GM12873 (cell line): Measurements from ENCODE around the gene SLC25A45.

ENCODE experiments used
- TF ChIP-seq, protein P1 (sequence below): IDR thresholded peaks from 2 replicates; pipeline ENCODE4 v1.5.1; 2012; ENCODE audit warnings: low read depth, mild to moderate bottlenecking, moderate library complexity, low read length, control low read depth; ENCODE audit not compliant: insufficient read depth; ENCODE audit errors: missing control alignments

The SLC25A45 gene

GRCh38 chr11:65325435-65325834, 57.0 kb downstream of the SLC25A45 start:
- TF ChIP-seq, protein P1, sequence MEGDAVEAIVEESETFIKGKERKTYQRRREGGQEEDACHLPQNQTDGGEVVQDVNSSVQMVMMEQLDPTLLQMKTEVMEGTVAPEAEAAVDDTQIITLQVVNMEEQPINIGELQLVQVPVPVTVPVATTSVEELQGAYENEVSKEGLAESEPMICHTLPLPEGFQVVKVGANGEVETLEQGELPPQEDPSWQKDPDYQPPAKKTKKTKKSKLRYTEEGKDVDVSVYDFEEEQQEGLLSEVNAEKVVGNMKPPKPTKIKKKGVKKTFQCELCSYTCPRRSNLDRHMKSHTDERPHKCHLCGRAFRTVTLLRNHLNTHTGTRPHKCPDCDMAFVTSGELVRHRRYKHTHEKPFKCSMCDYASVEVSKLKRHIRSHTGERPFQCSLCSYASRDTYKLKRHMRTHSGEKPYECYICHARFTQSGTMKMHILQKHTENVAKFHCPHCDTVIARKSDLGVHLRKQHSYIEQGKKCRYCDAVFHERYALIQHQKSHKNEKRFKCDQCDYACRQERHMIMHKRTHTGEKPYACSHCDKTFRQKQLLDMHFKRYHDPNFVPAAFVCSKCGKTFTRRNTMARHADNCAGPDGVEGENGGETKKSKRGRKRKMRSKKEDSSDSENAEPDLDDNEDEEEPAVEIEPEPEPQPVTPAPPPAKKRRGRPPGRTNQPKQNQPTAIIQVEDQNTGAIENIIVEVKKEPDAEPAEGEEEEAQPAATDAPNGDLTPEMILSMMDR: no peak
